Embryonic facial prominence (tissue), 1 donor: Measurements from ENCODE around the gene CFP.

Experiments
- DNase-seq: peaks from one replicate; pipeline ENCODE4 v3.0.0-alpha.2; 2016; ENCODE audit errors: extremely low spot score

CFP gene

GRCh38 chrX:47637546-47638195 lies 7.9 kb upstream of the CFP start:
- no peak for DNase-seq

DNA sequence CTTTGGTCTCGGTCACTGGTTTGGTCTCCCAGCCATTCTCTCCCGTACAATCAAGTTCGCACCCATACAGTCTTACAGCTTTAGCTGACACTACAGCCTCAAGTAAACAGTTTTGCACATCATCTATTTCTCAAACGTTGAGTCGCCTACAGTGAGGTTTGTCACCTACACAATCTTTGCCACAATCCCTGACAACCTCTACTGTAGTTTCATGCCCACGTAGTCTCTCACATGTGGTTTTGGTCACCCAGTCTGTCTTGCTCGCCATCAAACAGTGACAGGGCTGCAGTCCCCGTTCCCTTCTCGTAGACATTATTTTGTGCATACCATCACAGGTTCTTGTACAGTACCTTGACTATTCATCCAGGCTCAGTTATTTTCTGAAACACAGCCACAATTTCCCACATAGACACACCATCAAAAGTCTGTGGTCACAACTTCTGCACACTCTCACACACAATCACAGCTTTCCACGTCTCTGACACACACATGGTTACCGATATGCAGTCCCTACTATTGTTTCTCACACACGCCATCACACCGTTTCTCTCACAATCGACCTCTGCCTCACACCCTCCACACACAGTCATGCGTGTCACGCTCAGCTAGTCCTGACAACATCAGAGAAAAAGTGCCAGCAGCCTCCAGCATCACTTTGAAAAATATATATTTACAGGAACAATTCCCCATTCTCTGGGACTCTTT lies 5.3 kb upstream of the CFP start:
- no peak for DNase-seq

- no peak for DNase-seq
Measured at GRCh38 chrX:47633689-47634590, 4.2 kb upstream of the CFP start.

DNA sequence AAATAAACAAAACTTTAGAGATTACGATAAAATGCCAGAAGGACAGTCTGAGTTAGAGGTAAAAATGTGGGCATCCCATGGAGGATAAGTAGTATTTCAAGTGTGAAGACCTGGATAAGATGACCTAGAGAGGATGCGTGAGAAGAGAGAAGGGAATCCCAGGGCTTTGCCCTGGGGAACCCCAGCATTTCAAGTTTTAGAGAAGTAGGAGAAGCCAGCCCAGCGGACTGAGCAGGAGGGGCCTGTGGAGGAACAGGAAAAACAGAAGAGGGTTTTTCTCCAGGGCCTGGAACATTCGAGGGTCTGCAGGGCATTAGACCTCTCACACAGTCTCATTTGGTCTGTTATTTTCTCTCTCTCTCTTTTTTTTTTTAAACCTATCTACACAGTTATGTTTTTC lies 2.9 kb upstream of the CFP start:
- DNase-seq, result no peak

DNA sequence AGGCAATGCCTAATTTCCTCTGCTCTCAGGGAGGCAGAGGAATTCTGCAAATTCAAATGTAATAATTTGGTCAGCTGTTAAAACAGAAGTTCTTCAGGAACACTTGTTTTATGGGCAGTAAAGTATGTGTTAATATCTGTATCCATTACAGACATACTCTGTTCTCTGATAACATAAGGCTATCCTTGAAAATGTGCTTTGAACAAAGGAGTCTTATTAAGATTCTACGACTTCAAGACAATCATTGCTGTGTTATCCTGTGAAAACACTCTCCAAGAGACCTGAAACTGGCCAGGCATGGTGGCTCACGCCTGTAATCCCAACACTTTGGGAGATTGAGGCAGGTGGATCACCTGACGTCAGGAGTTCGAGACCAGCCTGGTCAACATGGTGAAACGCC lies 1.9 kb upstream of the CFP start:
- DNase-seq, result no peak

GRCh38 chrX:47628982-47629381 lies 748 bp downstream of the CFP start:
- no peak for DNase-seq

- DNase-seq, result no peak
Measured at GRCh38 chrX:47625365-47625764, 4.4 kb downstream of the CFP start.

- peak; percentile 59 for DNase-seq
Measured at GRCh38 chrX:47623540-47624027, 6.1 kb downstream of the CFP start.

DNA sequence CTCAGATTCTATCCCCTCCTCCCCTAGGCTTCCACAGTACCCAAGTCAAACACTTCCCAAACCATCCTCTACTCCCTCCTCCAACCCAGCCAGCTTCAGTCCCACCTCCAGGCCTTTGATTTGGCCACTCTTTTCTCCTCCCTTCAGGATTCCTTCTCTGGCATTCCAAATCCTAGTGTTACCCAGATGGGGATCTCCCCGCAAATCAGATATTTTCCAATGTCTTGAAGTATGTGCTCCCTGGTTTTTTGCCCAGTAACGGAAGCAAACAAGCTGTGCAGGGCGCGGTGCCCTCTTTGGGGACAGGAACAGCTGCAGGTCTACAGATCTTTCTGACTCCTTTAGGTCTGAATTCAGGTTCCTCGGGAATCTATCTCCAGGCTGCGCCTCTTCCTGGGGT lies 7.9 kb downstream of the CFP start:
- DNase-seq, result no peak

- DNase-seq, result no peak
Measured at GRCh38 chrX:47620303-47620685, 9.4 kb downstream of the CFP start.

DNA sequence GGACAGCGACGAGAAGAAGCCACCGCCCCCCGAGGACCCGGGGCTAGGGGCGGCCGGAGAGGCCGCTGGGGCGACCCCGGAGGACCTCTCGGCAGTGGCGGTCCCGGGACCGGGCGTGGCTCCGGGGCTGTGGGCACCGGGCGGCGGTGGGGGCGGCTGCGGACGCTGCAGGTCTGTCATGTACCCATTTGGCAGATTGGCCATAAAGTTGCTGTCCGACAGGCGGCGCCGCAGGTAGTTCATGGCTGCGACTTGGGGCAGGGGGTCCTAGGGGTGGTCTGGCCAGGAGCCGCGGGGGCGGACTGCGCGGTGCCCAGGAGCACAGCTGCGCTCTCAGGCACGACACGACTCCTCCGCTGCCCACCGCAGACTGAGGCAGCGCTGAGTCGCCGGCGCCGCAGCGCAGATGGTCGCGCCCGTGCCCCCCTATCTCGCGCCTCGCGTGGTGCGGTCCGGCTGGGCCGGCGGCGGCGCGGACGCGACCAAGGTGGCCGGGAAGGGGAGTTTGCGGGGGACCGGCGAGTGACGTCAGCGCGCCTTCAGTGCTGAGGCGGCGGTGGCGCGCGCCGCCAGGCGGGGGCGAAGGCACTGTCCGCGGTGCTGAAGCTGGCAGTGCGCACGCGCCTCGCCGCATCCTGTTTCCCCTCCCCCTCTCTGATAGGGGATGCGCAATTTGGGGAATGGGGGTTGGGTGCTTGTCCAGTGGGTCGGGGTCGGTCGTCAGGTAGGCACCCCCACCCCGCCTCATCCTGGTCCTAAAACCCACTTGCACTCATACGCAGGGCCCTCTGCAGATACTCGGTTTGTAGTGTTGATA lies 10.0 kb downstream of the CFP start, which contains the start of gene SYN1:
Gene SYN1 (minus strand): TSS at position 372 of the 817 bp plus-strand sequence. CDS start 129 bp downstream, at position 243.
- peak; percentile 58 for DNase-seq

- DNase-seq, result no peak
Measured at GRCh38 chrX:47618923-47619485, 10.7 kb downstream of the CFP start.

DNA sequence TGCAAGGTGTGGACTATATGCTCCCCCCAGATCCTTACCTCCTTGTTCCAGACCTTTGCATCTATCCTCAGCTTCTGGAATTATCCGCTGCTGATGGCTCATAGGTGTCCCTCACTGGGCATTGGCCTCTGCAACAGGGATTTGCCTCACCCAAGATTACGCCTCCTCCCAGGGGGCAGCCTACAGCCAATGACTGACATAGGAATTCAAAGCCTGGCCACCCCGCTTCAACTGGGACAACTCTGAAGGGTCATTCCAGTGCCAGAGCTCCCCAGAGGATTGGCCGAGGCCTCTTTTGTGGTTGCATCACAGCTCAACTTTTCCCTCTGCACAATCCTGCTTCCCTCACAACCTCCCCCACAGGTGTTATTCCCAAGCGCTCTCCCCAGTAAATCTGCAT lies 15.1 kb downstream of the CFP start:
- DNase-seq, result no peak

- DNase-seq, result no peak
Measured at GRCh38 chrX:47613082-47613481, 16.6 kb downstream of the CFP start.

DNA sequence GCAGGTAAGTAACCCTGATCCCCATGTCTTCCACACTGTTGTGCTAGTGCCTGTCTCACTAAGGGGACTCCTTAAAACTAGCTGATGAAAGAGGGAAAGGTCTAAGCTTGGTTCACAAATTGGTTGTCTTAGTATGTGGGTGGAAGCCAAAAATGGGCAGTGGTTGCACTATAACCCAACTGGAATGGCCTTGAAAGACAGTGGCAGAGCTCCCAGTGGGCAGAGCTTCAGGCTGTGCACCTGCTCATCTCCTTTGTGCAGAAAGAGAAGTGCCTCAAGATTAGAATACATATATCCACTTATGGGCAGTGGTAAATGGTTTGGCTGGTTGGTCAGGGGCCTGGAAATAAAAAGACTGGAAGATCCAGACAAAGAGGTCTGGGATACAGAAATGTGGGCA lies 17.3 kb downstream of the CFP start:
- no peak for DNase-seq

GRCh38 chrX:47611926-47612325 lies 17.8 kb downstream of the CFP start:
- no peak for DNase-seq

- DNase-seq, result no peak
Measured at GRCh38 chrX:47611489-47611888, 18.2 kb downstream of the CFP start.

- no peak for DNase-seq
Measured at GRCh38 chrX:47610511-47610910, 19.2 kb downstream of the CFP start.

DNA sequence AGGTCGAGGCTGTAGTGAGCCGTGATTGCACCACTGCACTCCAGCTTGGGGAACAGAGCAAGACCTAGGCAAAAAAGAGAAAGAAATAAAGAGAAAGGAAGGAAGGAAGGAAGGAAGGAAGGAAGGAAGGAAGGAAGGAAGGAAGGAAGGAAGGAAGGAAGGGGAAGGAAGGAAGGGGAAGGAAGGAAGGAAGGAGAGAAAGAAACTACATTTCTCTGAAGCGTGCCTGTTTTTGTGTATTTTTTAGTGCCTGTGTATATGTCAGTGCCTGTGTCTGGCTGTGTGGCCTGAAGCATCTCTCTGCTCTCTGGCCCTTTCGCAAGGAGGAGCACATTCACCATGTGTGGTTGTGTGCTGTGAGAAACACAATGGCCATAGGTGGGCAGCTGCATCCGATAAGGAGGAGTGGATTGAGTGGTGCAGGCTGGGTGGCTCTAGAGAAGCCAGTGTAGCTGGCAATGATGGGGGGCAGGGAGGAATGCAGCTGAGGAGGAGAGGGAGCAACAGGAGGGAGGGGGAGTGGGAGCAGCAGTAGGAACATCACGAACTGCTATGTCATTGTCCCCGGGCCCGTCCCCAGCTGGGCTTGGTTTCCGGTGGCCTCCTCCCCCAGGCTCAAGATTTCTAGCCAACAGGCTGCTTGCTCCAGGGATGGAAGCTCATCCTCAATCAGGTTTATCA lies 21.5 kb downstream of the CFP start:
- DNase-seq, result no peak

- no peak for DNase-seq
Measured at GRCh38 chrX:47607091-47607490, 22.6 kb downstream of the CFP start.

- DNase-seq, result no peak
Measured at GRCh38 chrX:47605024-47605423, 24.7 kb downstream of the CFP start.
